Liver (tissue), 9 donors: Measurements from ENCODE around the gene NDUFAF7. TPM values are rescaled to one million over a fixed set of nuclear protein-coding genes. Genes with fewer than 3 reads are reported as not detected.
"Not testable (repeated sequence)": the region's sequence is repeated elsewhere in the genome, so short reads cannot be mapped to it uniquely, and the experiment has no call there.

ENCODE experiments used
- DNase-seq: peaks from one replicate; pipeline ENCODE4 v3.0.0-alpha.2; 2017; ENCODE audit warnings: low spot score
- H3K27ac ChIP-seq, 2 donors: one replicate each; pipeline ENCODE4 v1.7.0; 2013; ENCODE audit warnings: inconsistent platforms in 2 of 2, low read length in 2 of 2, control low read depth in 1 of 2, low read depth in 1 of 2, mild to moderate bottlenecking in 1 of 2
- H3K27me3 ChIP-seq, 4 donors: one replicate each; pipeline versions ENCODE4 v1.6.1 to v1.7.0; 2013; ENCODE audit warnings: low read length in 3 of 4, inconsistent platforms in 1 of 4, mild to moderate bottlenecking in 1 of 4, moderate library complexity in 1 of 4; ENCODE audit not compliant: control insufficient read depth in 4 of 4, insufficient read depth in 4 of 4
- H3K36me3 ChIP-seq, 4 donors: one replicate each; pipeline versions ENCODE4 v1.6.1 to v1.7.0; 2013; ENCODE audit warnings: low read length in 3 of 4, mild to moderate bottlenecking in 3 of 4, low read depth in 1 of 4, moderate library complexity in 1 of 4; ENCODE audit not compliant: control insufficient read depth in 4 of 4, insufficient read depth in 3 of 4
- H3K4me1 ChIP-seq, 4 donors: one replicate each; pipeline versions ENCODE4 v1.6.1 to v1.7.0; 2013; ENCODE audit warnings: low read length in 3 of 4, mild to moderate bottlenecking in 3 of 4, moderate library complexity in 1 of 4; ENCODE audit not compliant: control insufficient read depth in 4 of 4, insufficient read depth in 4 of 4
- H3K4me3 ChIP-seq, 3 donors: one replicate each; pipeline versions ENCODE4 v1.6.1 to v1.7.0; 2013; ENCODE audit warnings: low read length in 3 of 3, control low read depth in 1 of 3, low read depth in 1 of 3, mild to moderate bottlenecking in 1 of 3
- H3K9ac ChIP-seq, 2 donors: one replicate each; pipeline ENCODE4 v1.7.0; 2013; ENCODE audit warnings: low read length in 2 of 2, mild to moderate bottlenecking in 2 of 2, moderate library complexity in 2 of 2, control low read depth in 1 of 2, low read depth in 1 of 2
- H3K9me3 ChIP-seq, 4 donors: one replicate each; pipeline versions ENCODE4 v1.6.1 to v1.7.0; 2013; ENCODE audit warnings: low read length in 3 of 4; ENCODE audit not compliant: control insufficient read depth in 4 of 4
- FOXA2 ChIP-seq: IDR thresholded peaks from 2 replicates; pipeline ENCODE4 v1.6.1; 2016; ENCODE audit warnings: antibody characterized with exemption
- GABPA ChIP-seq, 2 donors: IDR thresholded peaks in 1 of 2; conservative IDR thresholded peaks in 1 of 2; 2 replicates each; pipeline ENCODE4 v1.6.1; 2016; ENCODE audit warnings: antibody characterized with exemption in 2 of 2, mild to moderate bottlenecking in 1 of 2, moderate library complexity in 1 of 2
- HNF4G ChIP-seq: IDR thresholded peaks from 2 replicates; pipeline ENCODE4 v1.6.1; 2016; ENCODE audit warnings: antibody characterized with exemption
- MAX ChIP-seq: IDR thresholded peaks from 2 replicates; pipeline ENCODE4 v1.6.1; 2016; ENCODE audit warnings: antibody characterized with exemption
- NR2F2 ChIP-seq: IDR thresholded peaks from 2 replicates; pipeline ENCODE4 v1.6.1; 2016; ENCODE audit warnings: antibody characterized with exemption
- RAD21 ChIP-seq, 2 donors: IDR thresholded peaks; 2 replicates each; pipeline ENCODE4 v1.6.1; 2016; ENCODE audit warnings: antibody characterized with exemption in 2 of 2, mild to moderate bottlenecking in 2 of 2
- RXRA ChIP-seq, 2 donors: IDR thresholded peaks; 2 replicates each; pipeline ENCODE4 v1.6.1; 2017 to 2018; ENCODE audit warnings: antibody characterized with exemption in 2 of 2, mild to moderate bottlenecking in 1 of 2
- SP1 ChIP-seq: IDR thresholded peaks from 2 replicates; pipeline ENCODE4 v1.6.1; 2018; ENCODE audit warnings: antibody characterized with exemption, mild to moderate bottlenecking
- YY1 ChIP-seq: IDR thresholded peaks from 2 replicates; pipeline ENCODE4 v1.6.1; 2016; ENCODE audit warnings: antibody characterized with exemption, mild to moderate bottlenecking
- WGBS: extraction: QIAGEN DNeasy Blood & Tissue Kit; methylation state at CpG from one replicate; pipeline ENCODE4 v1.1.7; 2013; 5-methylcytosine and 5-hydroxymethylcytosine counted together
- polyA plus RNA-seq, 2 donors: library from polyadenylated mRNA; stranded (reverse) in 1 of 2; unstranded in 1 of 2; fragments of 200-250 nt in 1 of 2; fragments of >200 nt in 1 of 2; fragmentation: Nextera tagmentation in 1 of 2; extraction: Ambion mirVana in 1 of 2; gene quantifications; one replicate each; pipeline versions ENCODE4 v1.2.1 to v1.2.3, GENCODE V29; 2013 to 2015
- total RNA-seq, 2 donors: library from RNA; depleted of rRNA; stranded (reverse); fragments of >200 nt; gene quantifications; one replicate each; pipeline ENCODE4 v1.2.3, GENCODE V29; 2014
- TF ChIP-seq, protein P1 (sequence below): IDR thresholded peaks from 2 replicates; pipeline ENCODE4 v1.6.1; 2016; ENCODE audit warnings: antibody characterized with exemption
- TF ChIP-seq, protein P2 (sequence below): IDR thresholded peaks from 2 replicates; pipeline ENCODE4 v1.6.1; 2016; ENCODE audit warnings: antibody characterized with exemption, mild to moderate bottlenecking
- donor health status: healthy.
- donor health status: healthy.
- donor health status: healthy.
- donor health status: healthy.
- donor health status: healthy.

The NDUFAF7 gene
- total and polyA plus RNA-seq, 4 donors, result 8.7 to 13.6 (median 11.3) TPM

DNA sequence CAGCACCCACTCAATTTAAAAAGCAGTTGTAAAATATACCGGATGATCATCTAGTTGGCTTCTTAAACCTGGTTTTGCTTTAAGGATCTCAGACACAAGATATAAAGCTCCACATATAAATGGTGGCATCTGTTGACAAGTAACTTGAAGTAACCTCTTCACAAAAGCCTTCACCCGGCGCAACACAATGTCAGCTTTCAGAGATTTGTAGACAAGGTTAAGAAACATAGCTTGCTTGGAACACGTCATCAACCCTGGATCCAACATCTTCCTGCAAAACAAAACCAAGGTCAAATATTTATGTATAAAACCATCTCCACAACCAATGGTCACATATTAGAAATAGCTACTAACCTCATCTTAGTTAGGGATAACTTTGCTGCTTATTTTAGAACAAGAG is 8.3 kb upstream of the NDUFAF7 start:
- TF ChIP-seq HNF4G, result no peak
- no peak for TF ChIP-seq NR2F2
- no peak for TF ChIP-seq SP1
- TF ChIP-seq, protein P1, sequence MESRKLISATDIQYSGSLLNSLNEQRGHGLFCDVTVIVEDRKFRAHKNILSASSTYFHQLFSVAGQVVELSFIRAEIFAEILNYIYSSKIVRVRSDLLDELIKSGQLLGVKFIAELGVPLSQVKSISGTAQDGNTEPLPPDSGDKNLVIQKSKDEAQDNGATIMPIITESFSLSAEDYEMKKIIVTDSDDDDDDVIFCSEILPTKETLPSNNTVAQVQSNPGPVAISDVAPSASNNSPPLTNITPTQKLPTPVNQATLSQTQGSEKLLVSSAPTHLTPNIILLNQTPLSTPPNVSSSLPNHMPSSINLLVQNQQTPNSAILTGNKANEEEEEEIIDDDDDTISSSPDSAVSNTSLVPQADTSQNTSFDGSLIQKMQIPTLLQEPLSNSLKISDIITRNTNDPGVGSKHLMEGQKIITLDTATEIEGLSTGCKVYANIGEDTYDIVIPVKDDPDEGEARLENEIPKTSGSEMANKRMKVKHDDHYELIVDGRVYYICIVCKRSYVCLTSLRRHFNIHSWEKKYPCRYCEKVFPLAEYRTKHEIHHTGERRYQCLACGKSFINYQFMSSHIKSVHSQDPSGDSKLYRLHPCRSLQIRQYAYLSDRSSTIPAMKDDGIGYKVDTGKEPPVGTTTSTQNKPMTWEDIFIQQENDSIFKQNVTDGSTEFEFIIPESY, result no peak
- no peak for TF ChIP-seq MAX
- no peak for TF ChIP-seq RXRA (IDR thresholded peaks at IDR 0.05)
- no peak for TF ChIP-seq YY1
- TF ChIP-seq RAD21 (IDR thresholded peaks at IDR 0.05), result no peak
- WGBS, result 98% methylated on average over 4 of the region's 4 CpGs
- no peak overlapping the region for H3K4me3 ChIP-seq
- DNase-seq, result no peak
- peaks cover 0 to 3% (median under 1%) of the 10 kb centered on the region in 4 donors for H3K4me1 ChIP-seq
- no peaks in the 10 kb centered on the region for H3K27me3 ChIP-seq
- H3K36me3 ChIP-seq, result peaks cover 3 to 48% (median 34%) of the 10 kb centered on the region in 4 donors
- no peak overlapping the region for H3K27ac ChIP-seq
- no peak overlapping the region for H3K9ac ChIP-seq
- no peaks in the 10 kb centered on the region for H3K9me3 ChIP-seq

DNA sequence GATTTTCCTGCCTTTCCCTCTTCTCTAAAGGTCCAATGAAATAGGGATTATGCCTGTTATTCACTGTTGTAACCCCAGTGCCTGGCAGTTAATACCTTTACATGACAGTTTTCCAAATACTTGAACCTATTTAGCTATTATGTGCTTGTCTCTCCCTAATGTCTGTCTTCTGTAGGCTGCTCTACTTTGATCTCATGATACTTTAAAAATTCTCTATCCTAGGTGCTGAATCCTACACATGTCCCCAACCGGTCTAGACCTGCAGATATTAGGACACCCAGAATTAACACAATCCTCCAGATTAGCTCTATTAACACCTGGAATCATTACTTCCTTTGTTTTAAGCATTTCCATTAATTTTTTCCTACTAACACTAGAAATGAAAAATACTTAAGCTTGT is 7.4 kb upstream of the NDUFAF7 start:
- Histone ChIP-seq H3K4me1 (peaks cover 0 to 3% (median under 1%) of the 10 kb centered on the region in 4 donors), H3K27ac (no peak overlapping the region), H3K4me3 (no peak overlapping the region), H3K27me3 (no peaks in the 10 kb centered on the region), H3K9ac (no peak overlapping the region), H3K9me3 (no peaks in the 10 kb centered on the region), H3K36me3 (peaks cover 3 to 45% (median 35%) of the 10 kb centered on the region in 4 donors)
- 97% methylated on average over 1 of the region's 1 CpG for WGBS
- DNase-seq, result no peak
- TF ChIP-seq YY1 (no peak), SP1 (no peak), GABPA (IDR thresholded peaks at IDR 0.05 in 1 of 2, conservative IDR thresholded peaks at IDR 0.05 in 1 of 2) (no peak), RXRA (IDR thresholded peaks at IDR 0.05) (no peak), FOXA2 (no peak)
- TF ChIP-seq, protein P2, sequence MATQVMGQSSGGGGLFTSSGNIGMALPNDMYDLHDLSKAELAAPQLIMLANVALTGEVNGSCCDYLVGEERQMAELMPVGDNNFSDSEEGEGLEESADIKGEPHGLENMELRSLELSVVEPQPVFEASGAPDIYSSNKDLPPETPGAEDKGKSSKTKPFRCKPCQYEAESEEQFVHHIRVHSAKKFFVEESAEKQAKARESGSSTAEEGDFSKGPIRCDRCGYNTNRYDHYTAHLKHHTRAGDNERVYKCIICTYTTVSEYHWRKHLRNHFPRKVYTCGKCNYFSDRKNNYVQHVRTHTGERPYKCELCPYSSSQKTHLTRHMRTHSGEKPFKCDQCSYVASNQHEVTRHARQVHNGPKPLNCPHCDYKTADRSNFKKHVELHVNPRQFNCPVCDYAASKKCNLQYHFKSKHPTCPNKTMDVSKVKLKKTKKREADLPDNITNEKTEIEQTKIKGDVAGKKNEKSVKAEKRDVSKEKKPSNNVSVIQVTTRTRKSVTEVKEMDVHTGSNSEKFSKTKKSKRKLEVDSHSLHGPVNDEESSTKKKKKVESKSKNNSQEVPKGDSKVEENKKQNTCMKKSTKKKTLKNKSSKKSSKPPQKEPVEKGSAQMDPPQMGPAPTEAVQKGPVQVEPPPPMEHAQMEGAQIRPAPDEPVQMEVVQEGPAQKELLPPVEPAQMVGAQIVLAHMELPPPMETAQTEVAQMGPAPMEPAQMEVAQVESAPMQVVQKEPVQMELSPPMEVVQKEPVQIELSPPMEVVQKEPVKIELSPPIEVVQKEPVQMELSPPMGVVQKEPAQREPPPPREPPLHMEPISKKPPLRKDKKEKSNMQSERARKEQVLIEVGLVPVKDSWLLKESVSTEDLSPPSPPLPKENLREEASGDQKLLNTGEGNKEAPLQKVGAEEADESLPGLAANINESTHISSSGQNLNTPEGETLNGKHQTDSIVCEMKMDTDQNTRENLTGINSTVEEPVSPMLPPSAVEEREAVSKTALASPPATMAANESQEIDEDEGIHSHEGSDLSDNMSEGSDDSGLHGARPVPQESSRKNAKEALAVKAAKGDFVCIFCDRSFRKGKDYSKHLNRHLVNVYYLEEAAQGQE, result peak; percentile 59
- TF ChIP-seq, protein P1, result no peak

- H3K27ac ChIP-seq, H3K4me3 ChIP-seq, DNase-seq, H3K27me3 ChIP-seq, H3K9ac ChIP-seq, H3K9me3 ChIP-seq: not testable (repeated sequence)
- Histone ChIP-seq H3K4me1 (peaks cover 6 to 12% (median 7%) of the 10 kb centered on the region in 4 donors), H3K36me3 (peaks cover 2 to 44% (median 31%) of the 10 kb centered on the region in 4 donors)
- WGBS, result no CpG with 5 or more reads among the region's 2 CpGs
These were observed 6.3 kb upstream of the NDUFAF7 start for GRCh38 chr2:37225129-37225528.
